Cardiac muscle cell (in vitro differentiated cells and primary cell): ENCODE data around the gene TTLL10. TPM values are rescaled to one million over a fixed set of nuclear protein-coding genes. Genes with fewer than 3 reads are reported as not detected.

Source experiments
- DNase-seq, 2 donors: peaks; one replicate each; pipeline versions ENCODE4 v3.0.0 to v3.0.0-alpha.2; 2010 to 2017; ENCODE audit warnings: low read depth in 1 of 2, low spot score in 1 of 2
- H3K27ac ChIP-seq: fragments of 200-600 bp; sonication (generic); 2 replicates; pipeline ENCODE4 v1.5.1; 2016
- H3K27me3 ChIP-seq: fragments of 200-600 bp; sonication (generic); 2 replicates; pipeline ENCODE4 v1.6.0; 2016; ENCODE audit warnings: control low read depth
- H3K36me3 ChIP-seq: fragments of 200-600 bp; sonication (generic); 2 replicates; pipeline ENCODE4 v1.5.1; 2016; ENCODE audit warnings: control low read depth
- H3K4me1 ChIP-seq: fragments of 200-600 bp; sonication (generic); 2 replicates; pipeline ENCODE4 v1.8.1; 2017; ENCODE audit warnings: low read depth, mild to moderate bottlenecking, mixed run types
- H3K4me3 ChIP-seq: fragments of 200-600 bp; sonication (generic); 2 replicates; pipeline ENCODE4 v1.5.1; 2016; ENCODE audit warnings: mild to moderate bottlenecking
- H3K9me3 ChIP-seq: fragments of 200-600 bp; sonication (generic); 2 replicates; pipeline ENCODE4 v1.5.1; 2017; ENCODE audit warnings: low read depth, mild to moderate bottlenecking, control low read depth
- polyA plus RNA-seq: library from polyadenylated mRNA; unstranded; fragments of >200 nt; fragmentation: Nextera tagmentation; extraction: Ambion mirVana; gene quantifications from 2 replicates; pipeline ENCODE4 v1.2.1, GENCODE V29; 2016
- total RNA-seq: library from RNA; depleted of rRNA; stranded (reverse); fragments of >200 nt; gene quantifications from 2 replicates; pipeline ENCODE4 v1.2.3, GENCODE V29; 2016
- TF ChIP-seq, protein P1 (sequence below): IDR thresholded peaks from 2 replicates; pipeline ENCODE4 v1.5.1; 2012; ENCODE audit warnings: low read depth, mild to moderate bottlenecking, low read length

The TTLL10 gene
- total and polyA plus RNA-seq, 2 experiments from 2014 or later = 0.31 TPM; not detected in 1

DNA sequence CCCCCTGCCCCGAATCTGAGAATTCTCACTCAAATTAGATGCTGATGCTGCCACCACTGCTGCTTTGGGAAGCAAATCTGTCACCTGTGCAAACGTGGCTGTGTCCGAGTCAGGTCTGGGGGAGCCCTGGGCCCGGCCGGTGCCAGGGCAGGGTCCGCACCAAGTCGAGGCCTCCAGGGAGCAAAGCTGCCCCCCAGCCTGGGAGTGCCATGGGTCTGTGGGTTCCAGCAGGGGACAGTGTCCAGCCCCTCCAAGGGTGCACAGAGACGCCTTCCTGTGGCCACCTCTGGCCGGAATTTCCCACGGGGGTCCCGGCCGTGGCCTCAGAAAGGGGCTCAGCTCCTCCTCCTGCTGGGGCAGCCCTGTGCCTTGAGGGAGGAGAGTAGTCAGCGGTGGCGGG, 27.7 kb upstream of the TTLL10 start:
- H3K27me3 ChIP-seq = no peaks in the 10 kb centered on the region
- no peak for DNase-seq
- no peaks in the 10 kb centered on the region for H3K36me3 ChIP-seq

DNA sequence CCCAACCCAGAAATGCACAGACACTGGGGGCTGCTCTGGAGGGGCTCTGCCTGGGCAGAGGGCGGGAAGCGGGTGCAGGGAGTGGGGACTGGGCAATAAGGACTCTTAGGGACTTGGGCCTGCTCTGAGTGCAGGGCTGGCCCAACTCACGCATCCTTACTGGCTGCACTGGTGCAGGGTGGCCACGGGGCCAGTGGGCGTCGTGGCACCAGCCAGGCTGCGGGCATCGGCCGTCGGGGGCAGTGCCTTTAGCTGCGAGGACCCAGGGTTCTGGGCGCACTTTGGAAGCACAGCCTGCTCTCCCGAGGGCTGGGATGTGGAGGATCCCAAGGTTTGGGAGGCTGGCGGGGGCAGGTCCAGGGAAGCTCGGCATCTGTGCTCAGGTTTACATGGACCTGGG, 27.1 kb upstream of the TTLL10 start:
- no peak overlapping the region for H3K4me3 ChIP-seq
- TF ChIP-seq, protein P1, sequence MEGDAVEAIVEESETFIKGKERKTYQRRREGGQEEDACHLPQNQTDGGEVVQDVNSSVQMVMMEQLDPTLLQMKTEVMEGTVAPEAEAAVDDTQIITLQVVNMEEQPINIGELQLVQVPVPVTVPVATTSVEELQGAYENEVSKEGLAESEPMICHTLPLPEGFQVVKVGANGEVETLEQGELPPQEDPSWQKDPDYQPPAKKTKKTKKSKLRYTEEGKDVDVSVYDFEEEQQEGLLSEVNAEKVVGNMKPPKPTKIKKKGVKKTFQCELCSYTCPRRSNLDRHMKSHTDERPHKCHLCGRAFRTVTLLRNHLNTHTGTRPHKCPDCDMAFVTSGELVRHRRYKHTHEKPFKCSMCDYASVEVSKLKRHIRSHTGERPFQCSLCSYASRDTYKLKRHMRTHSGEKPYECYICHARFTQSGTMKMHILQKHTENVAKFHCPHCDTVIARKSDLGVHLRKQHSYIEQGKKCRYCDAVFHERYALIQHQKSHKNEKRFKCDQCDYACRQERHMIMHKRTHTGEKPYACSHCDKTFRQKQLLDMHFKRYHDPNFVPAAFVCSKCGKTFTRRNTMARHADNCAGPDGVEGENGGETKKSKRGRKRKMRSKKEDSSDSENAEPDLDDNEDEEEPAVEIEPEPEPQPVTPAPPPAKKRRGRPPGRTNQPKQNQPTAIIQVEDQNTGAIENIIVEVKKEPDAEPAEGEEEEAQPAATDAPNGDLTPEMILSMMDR = no peak
- no peak for DNase-seq
- no peaks in the 10 kb centered on the region for H3K36me3 ChIP-seq
- no peaks in the 10 kb centered on the region for H3K4me1 ChIP-seq
- H3K27ac ChIP-seq = no peak overlapping the region
- H3K9me3 ChIP-seq = no peaks in the 10 kb centered on the region
- no peaks in the 10 kb centered on the region for H3K27me3 ChIP-seq

More for the DNA sequence above, 27.7 kb upstream of the TTLL10 start:
- no peaks in the 10 kb centered on the region for H3K4me1 ChIP-seq
- H3K4me3 ChIP-seq = no peak overlapping the region
- no peak overlapping the region for H3K27ac ChIP-seq
- TF ChIP-seq, protein P1 = no peak
- H3K9me3 ChIP-seq = no peaks in the 10 kb centered on the region

DNA sequence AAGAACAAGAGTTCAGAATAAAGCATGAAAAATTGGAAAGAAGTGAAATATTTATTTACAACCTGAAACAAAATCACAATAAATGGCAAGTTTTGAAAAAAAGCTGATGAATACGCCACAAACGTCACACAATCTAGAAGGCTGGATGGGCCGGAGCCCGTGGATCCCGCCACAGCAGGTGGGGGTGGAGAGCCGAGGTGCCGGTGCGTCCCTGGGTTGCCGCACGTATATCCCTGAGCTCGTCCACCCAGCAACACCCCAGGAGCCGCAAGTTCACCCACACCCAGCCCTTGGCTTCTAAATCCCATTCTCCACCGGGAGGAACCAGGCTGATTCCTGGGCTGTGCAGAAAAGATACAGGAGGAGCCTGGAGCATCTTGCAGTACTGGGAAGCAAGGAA, 25.6 kb upstream of the TTLL10 start:
- no peaks in the 10 kb centered on the region for H3K27me3 ChIP-seq
- no peak overlapping the region for H3K27ac ChIP-seq
- no peaks in the 10 kb centered on the region for H3K9me3 ChIP-seq
- no peak overlapping the region for H3K4me3 ChIP-seq
- H3K36me3 ChIP-seq = no peaks in the 10 kb centered on the region
- TF ChIP-seq, protein P1 = no peak
- no peak for DNase-seq
- no peaks in the 10 kb centered on the region for H3K4me1 ChIP-seq

DNA sequence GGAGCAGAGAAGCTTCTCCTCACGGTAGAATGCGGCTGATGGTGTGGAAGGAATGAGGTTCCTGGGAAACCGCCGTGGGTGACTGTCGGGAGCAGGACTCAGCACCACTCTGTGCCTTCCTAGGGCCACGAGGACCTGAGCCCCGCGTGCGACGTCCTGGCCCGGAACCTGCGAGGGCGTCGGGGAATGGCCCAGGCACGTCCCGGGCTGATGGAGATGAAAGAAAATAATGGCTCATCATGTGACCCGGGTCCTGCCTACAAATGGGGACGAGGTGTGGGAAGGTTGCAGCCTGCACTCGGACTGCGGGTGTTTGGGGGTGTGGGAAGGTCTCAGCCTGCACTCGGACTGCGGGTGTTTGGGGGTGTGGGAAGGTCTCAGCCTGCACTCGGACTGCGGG, 25.1 kb upstream of the TTLL10 start:
- H3K9me3 ChIP-seq = no peaks in the 10 kb centered on the region
- TF ChIP-seq, protein P1 = no peak
- no peaks in the 10 kb centered on the region for H3K36me3 ChIP-seq
- no peaks in the 10 kb centered on the region for H3K27me3 ChIP-seq
- H3K4me3 ChIP-seq = no peak overlapping the region
- no peaks in the 10 kb centered on the region for H3K4me1 ChIP-seq
- H3K27ac ChIP-seq = no peak overlapping the region
- no peak for DNase-seq

DNA sequence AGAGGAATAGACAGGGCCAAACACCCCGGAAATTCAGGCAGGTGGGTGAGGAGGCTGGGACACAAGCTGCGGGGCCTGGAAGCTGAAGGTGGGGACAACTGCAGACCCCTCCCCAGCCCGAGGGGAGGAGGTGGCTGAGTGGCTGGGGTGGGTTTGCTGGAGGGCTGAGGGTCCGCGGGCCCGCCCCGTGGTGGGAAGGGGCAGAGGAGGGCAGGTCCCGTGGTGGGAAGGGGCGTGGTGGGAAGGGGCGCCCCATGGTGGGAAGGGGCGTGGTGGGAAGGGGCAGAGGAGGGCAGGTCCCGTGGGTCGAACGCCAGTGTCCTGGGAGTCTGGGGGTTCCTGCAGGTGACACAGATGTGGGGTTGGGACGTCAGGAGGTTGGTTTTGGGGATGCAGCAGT, 24.3 kb upstream of the TTLL10 start:
- TF ChIP-seq, protein P1 = no peak
- DNase-seq = no peak
- no peak overlapping the region for H3K4me3 ChIP-seq
- no peaks in the 10 kb centered on the region for H3K36me3 ChIP-seq
- H3K9me3 ChIP-seq = no peaks in the 10 kb centered on the region
- H3K27ac ChIP-seq = no peak overlapping the region
- no peaks in the 10 kb centered on the region for H3K4me1 ChIP-seq
- no peaks in the 10 kb centered on the region for H3K27me3 ChIP-seq

DNA sequence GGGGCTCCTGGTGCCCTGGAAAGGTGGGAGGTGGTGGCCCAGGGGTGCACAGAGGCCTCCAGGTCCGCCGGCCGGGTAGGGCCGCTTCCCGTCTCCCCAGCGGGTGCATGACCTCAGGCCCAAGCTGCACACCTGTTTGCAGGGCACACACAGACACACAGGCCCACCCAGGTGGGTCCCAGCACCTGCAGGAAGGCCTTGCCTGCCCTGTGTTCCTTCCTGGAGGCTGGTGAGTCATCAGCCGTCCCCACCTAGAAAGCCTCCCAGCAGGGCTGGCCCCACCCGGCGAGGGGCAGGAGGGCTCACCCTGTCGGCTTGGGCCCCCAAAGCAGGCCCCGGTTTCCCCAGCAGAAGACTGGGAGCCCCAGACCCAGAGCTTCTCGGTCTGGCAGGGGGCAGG, 23.6 kb upstream of the TTLL10 start:
- TF ChIP-seq, protein P1 = no peak
- H3K36me3 ChIP-seq = no peaks in the 10 kb centered on the region
- no peak overlapping the region for H3K4me3 ChIP-seq
- no peaks in the 10 kb centered on the region for H3K9me3 ChIP-seq
- no peak overlapping the region for H3K27ac ChIP-seq
- H3K27me3 ChIP-seq = no peaks in the 10 kb centered on the region
- H3K4me1 ChIP-seq = no peaks in the 10 kb centered on the region
- no peak for DNase-seq
